Measurements from ENCODE around the gene NOX4. TPM values are rescaled to one million over a fixed set of nuclear protein-coding genes. Genes with fewer than 3 reads are reported as not detected.

The NOX4 gene
- total RNA-seq, 4 donors from 2014 or later = 3.9 to 23.7 (median 5.6) TPM

GRCh38 chr11:89456681-89457080 is 34.5 kb downstream of the NOX4 start:
- no peaks in the 10 kb centered on the region for H3K36me3 ChIP-seq
- TF ChIP-seq EP300 (IDR thresholded peaks at IDR 0.05) (no peak), POLR2AphosphoS5 (IDR thresholded peaks at IDR 0.05) (no peak), POLR2A (IDR thresholded peaks at IDR 0.05) (no peak), CTCF (IDR thresholded peaks at IDR 0.05) (no peak)
- 67% methylated on average over 1 of the region's 2 CpGs; no CpG with 5 or more reads in 1 of the 2 donors for WGBS, 2 donors (ENCODE audit: low coverage in 1 of 2)
- H3K9me3 ChIP-seq = no peaks in the 10 kb centered on the region
- H3K27me3 ChIP-seq = no peaks in the 10 kb centered on the region
- no peak overlapping the region for H3K27ac ChIP-seq
- no peak overlapping the region for H3K4me3 ChIP-seq
- no peak for ATAC-seq
- no peaks in the 10 kb centered on the region for H3K4me1 ChIP-seq

- 74 to 83% methylated on average over 1 to 3 of the region's 3 CpGs for WGBS, 2 donors (ENCODE audit: low coverage in 1 of 2)
- Histone ChIP-seq H3K4me1 (no peaks in the 10 kb centered on the region), H3K4me3 (no peak overlapping the region), H3K9me3 (no peaks in the 10 kb centered on the region), H3K27me3 (no peaks in the 10 kb centered on the region), H3K27ac (no peak overlapping the region), H3K36me3 (no peaks in the 10 kb centered on the region)
- TF ChIP-seq EP300 (IDR thresholded peaks at IDR 0.05) = no peak
- no peak for TF ChIP-seq CTCF (IDR thresholded peaks at IDR 0.05)
- no peak for TF ChIP-seq POLR2AphosphoS5 (IDR thresholded peaks at IDR 0.05)
- ATAC-seq = no peak
Measured at GRCh38 chr11:89452780-89453179, 38.4 kb downstream of the NOX4 start.

GRCh38 chr11:89447845-89448244 is 43.3 kb downstream of the NOX4 start:
- H3K9me3 ChIP-seq = peaks cover 0 to 8% (median 0%) of the 10 kb centered on the region in 3 donors
- H3K4me1 ChIP-seq = no peaks in the 10 kb centered on the region
- no peak overlapping the region for H3K27ac ChIP-seq
- no peak for TF ChIP-seq POLR2AphosphoS5 (IDR thresholded peaks at IDR 0.05)
- ATAC-seq = no peak
- no peak overlapping the region for H3K4me3 ChIP-seq
- H3K36me3 ChIP-seq = no peaks in the 10 kb centered on the region
- H3K27me3 ChIP-seq = no peaks in the 10 kb centered on the region

GRCh38 chr11:89443361-89444322 is 47.5 kb downstream of the NOX4 start:
- Histone ChIP-seq H3K36me3 (no peaks in the 10 kb centered on the region), H3K4me3 (no peak overlapping the region), H3K9me3 (peaks cover 0 to 8% (median 0%) of the 10 kb centered on the region in 3 donors), H3K27ac (no peak overlapping the region), H3K4me1 (no peaks in the 10 kb centered on the region), H3K27me3 (no peaks in the 10 kb centered on the region)
- WGBS, 2 donors (ENCODE audit: low coverage in 1 of 2) = 66 to 75% methylated on average over 5 of the region's 5 CpGs
- no peak for ATAC-seq
- TF ChIP-seq POLR2AphosphoS5 (IDR thresholded peaks at IDR 0.05) (no peak), EP300 (IDR thresholded peaks at IDR 0.05) (no peak), POLR2A (IDR thresholded peaks at IDR 0.05) (no peak), CTCF (IDR thresholded peaks at IDR 0.05) (no peak)

- no peaks in the 10 kb centered on the region for H3K4me1 ChIP-seq
- 98 to 100% methylated on average over 2 of the region's 2 CpGs for WGBS, 2 donors (ENCODE audit: low coverage in 1 of 2)
- TF ChIP-seq CTCF (IDR thresholded peaks at IDR 0.05) (no peak), POLR2AphosphoS5 (IDR thresholded peaks at IDR 0.05) (no peak), POLR2A (IDR thresholded peaks at IDR 0.05) (no peak), EP300 (IDR thresholded peaks at IDR 0.05) (no peak)
- no peak overlapping the region for H3K4me3 ChIP-seq
- H3K27me3 ChIP-seq = no peaks in the 10 kb centered on the region
- no peak overlapping the region for H3K27ac ChIP-seq
- H3K36me3 ChIP-seq = no peaks in the 10 kb centered on the region
- ATAC-seq = no peak
- peaks cover 0 to 8% (median 0%) of the 10 kb centered on the region in 3 donors for H3K9me3 ChIP-seq
Measured at GRCh38 chr11:89442801-89443200, 48.4 kb downstream of the NOX4 start.
